ENCODE results near the gene NRL. TPM values are rescaled to one million over a fixed set of nuclear protein-coding genes. Genes with fewer than 3 reads are reported as not detected.
A peak's percentile ranks its signal among the peaks of the same experiment; 100 is the strongest.

The NRL gene
- total and polyA plus RNA-seq, 10 of the 15 experiments (the other 5 are each of a cell fraction or from before 2014, with no cell fraction given), result 0.11 to 4.4 (median 2.2) TPM

GRCh38 chr14:24122898-24123297 lies 8.1 kb upstream of the NRL start:
- DNase-seq (ENCODE audit: low read depth, low spot score) (no peak), FAIRE-seq (no peak), ATAC-seq (no peak)
- H3K36me3 ChIP-seq (ENCODE audit: control insufficient read depth in 2 of 2, insufficient read depth in 2 of 2, low read length in 1 of 2), result peaks cover 13 to 18% of the 10 kb centered on the region in 2 experiments
- WGBS (ENCODE audit: insufficient coverage, insufficient replicate concordance, low lambda C conversion rate, missing lambda C conversion rate), result 98% methylated on average over 8 of the region's 8 CpGs
- H3K4me3 ChIP-seq, result no peak overlapping the region
- no peaks in the 10 kb centered on the region for H4K20me1 ChIP-seq (ENCODE audit: control insufficient read depth, insufficient read depth)
- H3K9me3 ChIP-seq (replicated peaks; ENCODE audit: control insufficient read depth, insufficient read depth, low read length), result no peaks in the 10 kb centered on the region
- in situ Hi-C loops (cut with MboI) (loop anchor here (25.0 kb wide), 1 partner anchor 811 kb away; the partner anchor contains the start of genes BCL2L2, PABPN1 and PPP1R3E), intact Hi-C loops (cut with micrococcal nuclease; ENCODE audit: unreplicated experiment) (no loop called here)
- RAD21 ChIA-PET (ENCODE audit: unreplicated experiment), result interaction anchor here (1.3 to 1.7 kb wide), 2 partner anchors 13 to 15 kb away, joined by 3 to 9 read pairs; partner anchors contain the start of gene PSME1
- H3K79me2 ChIP-seq (ENCODE audit: control insufficient read depth, insufficient read depth, low read length), result no peaks in the 10 kb centered on the region
- no peak overlapping the region; the same call in 1 of the 2 replicates for H3K9ac ChIP-seq (ENCODE audit: control insufficient read depth, insufficient read depth, low read length)
- TF ChIP-seq NBN (IDR thresholded peaks at IDR 0.05), result no peak
- CTCF ChIA-PET, result interaction anchor here (0.7 kb wide), 1 partner anchor 8 kb away, joined by 5 read pairs; the partner anchor contains the start of genes DCAF11 and NRL
- POLR2A ChIA-PET, result interaction anchor here (2.5 to 17.1 kb wide), 3 partner anchors 7 to 23 kb away, joined by 12 to 276 read pairs (median 52); partner anchors contain the start of genes DCAF11, EMC9, FITM1 and NRL
- SMC1A ChIA-PET (ENCODE audit: uncharacterized antibody, unreplicated experiment), result interaction anchor here (1.2 to 6.1 kb wide), 5 partner anchors 7 to 39 kb away, joined by 4 to 47 read pairs (median 7); partner anchors contain the start of genes DCAF11, IRF9 and NRL
- no peaks in the 10 kb centered on the region for H3K27me3 ChIP-seq (replicated peaks in 1 of 2; ENCODE audit: control insufficient read depth in 2 of 2, insufficient read depth in 2 of 2, low read length in 1 of 2)
- H2AFZ ChIP-seq (ENCODE audit: control insufficient read depth, low read depth, low read length), result no peak overlapping the region
- peak overlapping the region; percentile 78 for H3K27ac ChIP-seq (ENCODE audit: control insufficient read depth, insufficient read depth)
- H3K4me2 ChIP-seq (ENCODE audit: control insufficient read depth, insufficient read depth), result peak overlapping the region; percentile 46; the same call in 1 of the 2 replicates
- H3K4me1 ChIP-seq (ENCODE audit: control insufficient read depth, insufficient read depth, low read length), result peaks cover 24% of the 10 kb centered on the region
- BruUV-seq (replicated peaks), result no TSS peak

- Histone ChIP-seq H4K20me1 (ENCODE audit: control insufficient read depth, insufficient read depth) (no peaks in the 10 kb centered on the region), H3K36me3 (ENCODE audit: control insufficient read depth in 2 of 2, insufficient read depth in 2 of 2, low read length in 1 of 2) (peaks cover 15 to 23% of the 10 kb centered on the region in 2 experiments), H3K4me1 (ENCODE audit: control insufficient read depth, insufficient read depth, low read length) (peaks cover 19% of the 10 kb centered on the region), H3K4me2 (ENCODE audit: control insufficient read depth, insufficient read depth) (no peak overlapping the region), H3K9me3 (replicated peaks; ENCODE audit: control insufficient read depth, insufficient read depth, low read length) (no peaks in the 10 kb centered on the region), H3K9ac (ENCODE audit: control insufficient read depth, insufficient read depth, low read length) (no peak overlapping the region), H2AFZ (ENCODE audit: control insufficient read depth, low read depth, low read length) (no peak overlapping the region), H3K27me3 (replicated peaks in 1 of 2; ENCODE audit: control insufficient read depth in 2 of 2, insufficient read depth in 2 of 2, low read length in 1 of 2) (no peaks in the 10 kb centered on the region), H3K27ac (ENCODE audit: control insufficient read depth, insufficient read depth) (no peak overlapping the region), H3K79me2 (ENCODE audit: control insufficient read depth, insufficient read depth, low read length) (no peaks in the 10 kb centered on the region), H3K4me3 (no peak overlapping the region)
- no TSS peak for BruUV-seq (replicated peaks)
- intact Hi-C loops (cut with micrococcal nuclease; ENCODE audit: unreplicated experiment), result no loop called here
- TF ChIP-seq RELB (IDR thresholded peaks at IDR 0.05; ENCODE audit: low read depth), result no peak
- no peak for TF ChIP-seq SREBF2 (IDR thresholded peaks at IDR 0.05; ENCODE audit: low read length)
- no peak for TF ChIP-seq ZNF217 (IDR thresholded peaks at IDR 0.05)
- TF ChIP-seq BRCA1 (IDR thresholded peaks at IDR 0.05; ENCODE audit: low read depth, low read length), result no peak
- no peak for TF ChIP-seq NRF1 (conservative IDR thresholded peaks at IDR 0.05; ENCODE audit: low read depth, low read length)
- no peak for TF ChIP-seq SMARCA5 (IDR thresholded peaks at IDR 0.05)
- CTCF ChIA-PET, result interaction anchor here (0.6 to 0.8 kb wide), 2 partner anchors 13 to 14 kb away, joined by 3 read pairs; no protein-coding TSS in a partner anchor
- 89% methylated on average over 3 of the region's 4 CpGs for WGBS (ENCODE audit: insufficient coverage, insufficient replicate concordance, low lambda C conversion rate, missing lambda C conversion rate)
- POLR2A ChIA-PET, result interaction anchor here (17.1 kb wide), 1 partner anchor 14 kb away, joined by 276 read pairs; the partner anchor contains the start of genes EMC9, FITM1 and PSME1
- SMC1A ChIA-PET (ENCODE audit: uncharacterized antibody, unreplicated experiment), result interaction anchor here (0.7 to 1.2 kb wide), 2 partner anchors 9 to 32 kb away, joined by 4 read pairs; no protein-coding TSS in a partner anchor
- FAIRE-seq (no peak), ATAC-seq (no peak), DNase-seq (ENCODE audit: low read depth, low spot score) (no peak)
- in situ Hi-C loops (cut with MboI), result loop anchor here (25.0 kb wide), 1 partner anchor 810 kb away; the partner anchor contains the start of genes BCL2L2, PABPN1 and PPP1R3E
- RAD21 ChIA-PET (ENCODE audit: unreplicated experiment), result no interaction called here
These were observed 7.7 kb upstream of the NRL start for GRCh38 chr14:24122416-24122815.

All from GM12878 (cell line).